Activated T-helper 1 cell treated with anti-CD3 and anti-CD28 coated beads, Interleukin-12 subunit alpha, Interleukin-12 subunit beta, Interleukin-2, Interleukin-4 antibody, amounts not matched to agents 30 ng/mL and 10 ng/mL and 1 ng/mL, durations not matched to agents 14 hours and 24 hours and 36 hours (primary cell): Measurements from ENCODE around the gene USP50. TPM values are rescaled to one million over a fixed set of nuclear protein-coding genes. Genes with fewer than 3 reads are reported as not detected.
A peak's percentile ranks its signal among the peaks of the same experiment; 100 is the strongest.
"Not testable (repeated sequence)": the region's sequence is repeated elsewhere in the genome, so short reads cannot be mapped to it uniquely, and the experiment has no call there.

Experiments used
- DNase-seq: peaks from one replicate; pipeline ENCODE4 v3.0.0; 2021; ENCODE audit warnings: low spot score
- H3K27ac Mint-ChIP-seq: one replicate; pipeline ENCODE4 v1.8.0; 2021; ENCODE audit warnings: mild to moderate bottlenecking, mixed read lengths
- H3K27me3 Mint-ChIP-seq: one replicate; pipeline ENCODE4 v1.8.0; 2022; ENCODE audit warnings: mild to moderate bottlenecking, moderate library complexity, mixed read lengths; ENCODE audit not compliant: insufficient read depth
- H3K36me3 Mint-ChIP-seq: one replicate; pipeline ENCODE4 v1.8.0; 2021; ENCODE audit warnings: low read depth, mixed read lengths
- H3K4me1 Mint-ChIP-seq: one replicate; pipeline ENCODE4 v1.8.0; 2021; ENCODE audit warnings: low read depth, mixed read lengths
- H3K4me3 Mint-ChIP-seq: one replicate; pipeline ENCODE4 v1.8.0; 2021; ENCODE audit warnings: mild to moderate bottlenecking, moderate library complexity, mixed read lengths
- H3K9me3 Mint-ChIP-seq: one replicate; pipeline ENCODE4 v1.8.0; 2021; ENCODE audit warnings: mixed read lengths
- intact Hi-C: fragments of 100-400 bp; cut with micrococcal nuclease; formaldehyde crosslinking; loops from one replicate; pipeline ENCODE4 v1.15.1; 2024
- total RNA-seq: library from RNA; stranded (reverse); gene quantifications from 2 replicates; pipeline ENCODE4 v1.2.3, GENCODE V29; 2022

USP50 gene
- total RNA-seq, 1 donor from 2014 or later = not detected

DNA sequence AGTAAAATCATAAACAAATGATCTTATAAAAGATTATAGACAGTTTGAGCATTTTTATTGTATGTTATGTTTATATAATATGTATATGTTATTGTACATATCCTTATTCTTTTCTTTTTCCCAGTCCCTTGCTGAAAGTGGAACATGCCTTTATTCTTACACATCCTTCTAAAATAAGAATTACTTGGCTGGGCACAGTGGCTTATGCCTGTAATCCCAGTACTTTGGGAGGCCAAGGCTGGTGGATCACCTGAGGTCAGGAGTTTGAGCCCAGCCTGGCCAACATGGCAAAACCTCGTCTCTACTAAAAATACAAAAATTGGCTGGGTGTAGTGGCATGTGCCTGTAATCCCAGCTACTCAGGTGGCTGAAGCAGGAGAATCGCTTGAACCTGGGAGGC is 51.9 kb downstream of the USP50 start:
- not testable (repeated sequence) for H3K27ac Mint-ChIP-seq, DNase-seq, H3K4me1 Mint-ChIP-seq, H3K4me3 Mint-ChIP-seq, H3K9me3 Mint-ChIP-seq, H3K27me3 Mint-ChIP-seq
- intact Hi-C loops = loop anchor here (10.0 kb wide), 1 partner anchor 120 kb away; no protein-coding TSS in a partner anchor
- H3K36me3 Mint-ChIP-seq = peaks cover 48% of the 10 kb centered on the region

GRCh38 chr15:50493625-50494024 is 52.8 kb downstream of the USP50 start:
- Mint-ChIP-seq H3K4me1 (no peaks in the 10 kb centered on the region), H3K9me3 (no peaks in the 10 kb centered on the region), H3K36me3 (peaks cover 46% of the 10 kb centered on the region), H3K4me3 (no peak overlapping the region), H3K27ac (no peak overlapping the region), H3K27me3 (no peaks in the 10 kb centered on the region)
- intact Hi-C loops = loop anchor here (10.0 kb wide), 1 partner anchor 121 kb away; no protein-coding TSS in a partner anchor
- DNase-seq = no peak

GRCh38 chr15:50487287-50487686 is 59.2 kb downstream of the USP50 start:
- Mint-ChIP-seq H3K9me3 (no peaks in the 10 kb centered on the region), H3K27me3 (no peaks in the 10 kb centered on the region), H3K36me3 (peaks cover 51% of the 10 kb centered on the region), H3K4me3 (no peak overlapping the region), H3K4me1 (peaks cover 14% of the 10 kb centered on the region), H3K27ac (peak overlapping the region; percentile 4)
- no peak for DNase-seq
- intact Hi-C loops = loop anchor here (1.0 to 2.0 kb wide), 8 partner anchors 24 to 420 kb away; partner anchors contain the start of genes SPPL2A and USP8

- intact Hi-C loops = no loop called here
- no peaks in the 10 kb centered on the region for H3K9me3 Mint-ChIP-seq
- no peak for DNase-seq
- H3K27me3 Mint-ChIP-seq = no peaks in the 10 kb centered on the region
- H3K4me1 Mint-ChIP-seq = peaks cover 21% of the 10 kb centered on the region
- no peak overlapping the region for H3K27ac Mint-ChIP-seq
- peaks cover 51% of the 10 kb centered on the region for H3K36me3 Mint-ChIP-seq
- no peak overlapping the region for H3K4me3 Mint-ChIP-seq
These were observed 61.1 kb downstream of the USP50 start for GRCh38 chr15:50485389-50485788.

GRCh38 chr15:50484781-50485180 is 61.7 kb downstream of the USP50 start:
- Mint-ChIP-seq H3K4me3 (no peak overlapping the region), H3K36me3 (peaks cover 49% of the 10 kb centered on the region), H3K27ac (no peak overlapping the region), H3K4me1 (peaks cover 22% of the 10 kb centered on the region), H3K9me3 (no peaks in the 10 kb centered on the region), H3K27me3 (no peaks in the 10 kb centered on the region)
- no peak for DNase-seq
- intact Hi-C loops = no loop called here

DNA sequence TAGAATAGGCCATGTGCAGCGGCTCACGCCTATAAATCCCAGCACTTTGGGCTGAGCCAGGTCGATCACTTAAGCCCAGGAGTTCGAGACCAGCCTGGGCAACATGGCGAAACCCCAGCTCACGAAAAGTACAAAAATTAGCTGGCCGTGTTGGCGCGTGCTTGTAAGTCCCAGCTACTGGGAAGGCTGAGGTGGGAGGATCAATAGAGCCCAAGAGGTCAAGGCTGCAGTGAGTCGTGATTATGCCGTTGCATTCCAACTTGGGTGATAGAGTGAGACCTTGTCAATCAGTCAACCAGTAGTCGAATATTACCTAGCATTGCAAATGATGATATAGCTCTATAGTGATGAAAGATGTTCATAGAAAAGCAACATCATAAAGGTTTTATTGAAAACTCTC is 70.3 kb downstream of the USP50 start:
- no peaks in the 10 kb centered on the region for H3K9me3 Mint-ChIP-seq
- no peak overlapping the region for H3K27ac Mint-ChIP-seq
- H3K36me3 Mint-ChIP-seq = peaks cover 34% of the 10 kb centered on the region
- intact Hi-C loops = no loop called here
- H3K4me3 Mint-ChIP-seq = no peak overlapping the region
- H3K27me3 Mint-ChIP-seq = no peaks in the 10 kb centered on the region
- DNase-seq = no peak
- H3K4me1 Mint-ChIP-seq = peaks cover 14% of the 10 kb centered on the region

DNA sequence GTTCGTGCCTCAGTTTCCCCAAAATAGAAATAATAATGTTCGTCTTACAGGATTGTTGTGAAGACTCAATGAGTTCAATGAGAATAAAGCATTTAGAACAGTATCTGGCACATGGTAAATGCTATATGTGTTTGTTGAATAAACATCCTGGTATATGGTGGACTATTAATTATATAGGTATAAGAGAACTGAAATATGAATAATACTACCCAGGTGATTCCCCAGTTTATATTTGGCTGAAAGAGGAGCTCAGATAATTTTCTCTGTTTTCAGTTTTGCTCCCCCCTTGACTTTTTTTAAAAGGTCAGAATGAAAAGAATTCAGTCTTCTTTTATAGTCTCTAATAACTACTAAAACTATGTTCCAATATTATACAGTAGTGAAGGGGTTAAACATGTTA is 75.4 kb downstream of the USP50 start:
- peaks cover 28% of the 10 kb centered on the region for H3K36me3 Mint-ChIP-seq
- no peaks in the 10 kb centered on the region for H3K9me3 Mint-ChIP-seq
- DNase-seq = no peak
- H3K4me3 Mint-ChIP-seq = no peak overlapping the region
- no peaks in the 10 kb centered on the region for H3K27me3 Mint-ChIP-seq
- no peak overlapping the region for H3K27ac Mint-ChIP-seq
- H3K4me1 Mint-ChIP-seq = no peaks in the 10 kb centered on the region
- intact Hi-C loops = no loop called here

GRCh38 chr15:50463423-50464358 is 82.8 kb downstream of the USP50 start:
- Mint-ChIP-seq H3K36me3 (peaks cover 29% of the 10 kb centered on the region), H3K27me3 (no peaks in the 10 kb centered on the region), H3K27ac (peak overlapping the region; percentile 61), H3K4me1 (peaks cover 31% of the 10 kb centered on the region), H3K9me3 (no peaks in the 10 kb centered on the region), H3K4me3 (no peak overlapping the region)
- intact Hi-C loops = loop anchor here (1.0 kb wide), 2 partner anchors 24 to 85 kb away; no protein-coding TSS in a partner anchor
- no peak for DNase-seq

- Mint-ChIP-seq H3K27me3 (no peaks in the 10 kb centered on the region), H3K27ac (peak overlapping the region; percentile 67), H3K4me3 (no peak overlapping the region), H3K9me3 (no peaks in the 10 kb centered on the region), H3K36me3 (peaks cover 38% of the 10 kb centered on the region), H3K4me1 (peaks cover 10% of the 10 kb centered on the region)
- no peak for DNase-seq
- intact Hi-C loops = no loop called here
These were observed 87.9 kb downstream of the USP50 start for GRCh38 chr15:50458348-50459112.

DNA sequence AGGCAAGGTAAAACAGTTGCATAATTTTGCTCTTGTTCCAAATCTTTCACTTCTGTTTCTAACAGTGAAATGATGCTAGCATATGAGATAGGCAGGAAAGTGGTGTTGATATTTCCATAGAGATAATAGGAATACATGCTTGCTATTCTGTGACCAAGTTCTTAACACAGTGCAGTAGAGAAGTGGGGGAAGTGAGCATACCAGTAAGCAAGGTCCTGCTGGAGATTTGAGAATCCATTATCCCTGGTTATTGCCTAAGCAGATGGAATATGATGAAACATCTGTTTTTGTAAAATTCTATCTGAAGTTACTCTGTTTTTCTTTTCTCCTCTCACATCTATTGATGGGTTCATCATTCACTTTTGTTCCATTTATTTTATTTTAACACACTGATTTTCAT is 93.5 kb downstream of the USP50 start:
- no peaks in the 10 kb centered on the region for H3K27me3 Mint-ChIP-seq
- H3K9me3 Mint-ChIP-seq = no peaks in the 10 kb centered on the region
- H3K36me3 Mint-ChIP-seq = peaks cover 36% of the 10 kb centered on the region
- H3K27ac Mint-ChIP-seq = no peak overlapping the region
- H3K4me3 Mint-ChIP-seq = no peak overlapping the region
- intact Hi-C loops = no loop called here
- no peak for DNase-seq
- H3K4me1 Mint-ChIP-seq = no peaks in the 10 kb centered on the region

Other genes starting within 250 kb of the USP50 start
- gene GABPB1, start 191.5 kb downstream of the USP50 start, total RNA-seq = 80.7 and 81.0 TPM in 2 replicates
- 66.2 and 66.3 TPM in 2 replicates for gene USP8, start 122.3 kb downstream of the USP50 start, total RNA-seq
- gene TRPM7, start 140.1 kb upstream of the USP50 start, total RNA-seq = 42.4 and 43.6 TPM in 2 replicates
- 100 and 103 TPM in 2 replicates for gene SPPL2A, start 219.0 kb upstream of the USP50 start, total RNA-seq